Measurements from ENCODE around the gene CSF1. TPM values are rescaled to one million over a fixed set of nuclear protein-coding genes. Genes with fewer than 3 reads are reported as not detected.

Gene CSF1
- total RNA-seq, 1 donor from 2014 or later: 79.8 TPM

DNA sequence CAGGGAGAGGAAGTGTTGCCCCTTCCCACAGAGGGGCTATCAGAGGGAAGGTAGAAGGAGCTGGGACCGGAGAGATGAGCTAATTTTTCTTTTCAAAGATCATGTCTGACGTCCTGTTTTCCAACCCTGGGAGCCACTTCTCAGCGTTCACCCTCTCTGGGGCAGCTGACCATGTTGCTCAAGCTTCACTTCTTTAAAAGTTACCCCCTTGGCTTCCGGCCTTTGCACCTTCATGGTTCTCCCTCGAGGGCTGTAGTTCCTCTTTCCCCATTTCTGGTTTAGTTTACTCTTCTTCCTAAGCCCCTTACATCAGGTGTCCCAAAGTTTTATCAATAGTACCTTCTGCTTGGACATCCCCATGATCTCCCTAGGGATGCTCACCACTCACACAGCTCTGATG lies 23.8 kb upstream of the CSF1 start:
- Histone ChIP-seq H3K4me3 (no peak overlapping the region), H3K9me3 (no peaks in the 10 kb centered on the region), H3K4me1 (peaks cover 26% of the 10 kb centered on the region), H3K27me3 (no peaks in the 10 kb centered on the region), H3K36me3 (no peaks in the 10 kb centered on the region), H3K27ac (no peak overlapping the region)
- no peak for DNase-seq
- intact Hi-C loops (cut with DNase I): no loop called here
- peak; percentile 73 for ATAC-seq
- TF ChIP-seq, protein P1, sequence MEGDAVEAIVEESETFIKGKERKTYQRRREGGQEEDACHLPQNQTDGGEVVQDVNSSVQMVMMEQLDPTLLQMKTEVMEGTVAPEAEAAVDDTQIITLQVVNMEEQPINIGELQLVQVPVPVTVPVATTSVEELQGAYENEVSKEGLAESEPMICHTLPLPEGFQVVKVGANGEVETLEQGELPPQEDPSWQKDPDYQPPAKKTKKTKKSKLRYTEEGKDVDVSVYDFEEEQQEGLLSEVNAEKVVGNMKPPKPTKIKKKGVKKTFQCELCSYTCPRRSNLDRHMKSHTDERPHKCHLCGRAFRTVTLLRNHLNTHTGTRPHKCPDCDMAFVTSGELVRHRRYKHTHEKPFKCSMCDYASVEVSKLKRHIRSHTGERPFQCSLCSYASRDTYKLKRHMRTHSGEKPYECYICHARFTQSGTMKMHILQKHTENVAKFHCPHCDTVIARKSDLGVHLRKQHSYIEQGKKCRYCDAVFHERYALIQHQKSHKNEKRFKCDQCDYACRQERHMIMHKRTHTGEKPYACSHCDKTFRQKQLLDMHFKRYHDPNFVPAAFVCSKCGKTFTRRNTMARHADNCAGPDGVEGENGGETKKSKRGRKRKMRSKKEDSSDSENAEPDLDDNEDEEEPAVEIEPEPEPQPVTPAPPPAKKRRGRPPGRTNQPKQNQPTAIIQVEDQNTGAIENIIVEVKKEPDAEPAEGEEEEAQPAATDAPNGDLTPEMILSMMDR (IDR thresholded peaks at IDR 0.05): no peak

- Histone ChIP-seq H3K9me3 (no peaks in the 10 kb centered on the region), H3K4me3 (no peak overlapping the region), H3K27me3 (no peaks in the 10 kb centered on the region), H3K4me1 (peaks cover 31% of the 10 kb centered on the region), H3K36me3 (no peaks in the 10 kb centered on the region), H3K27ac (no peak overlapping the region)
- TF ChIP-seq, protein P1 (IDR thresholded peaks at IDR 0.05): no peak
- DNase-seq (no peak), ATAC-seq (no peak)
- intact Hi-C loops (cut with DNase I): no loop called here
Measured at GRCh38 chr1:109887271-109887670, 23.4 kb upstream of the CSF1 start.

DNA sequence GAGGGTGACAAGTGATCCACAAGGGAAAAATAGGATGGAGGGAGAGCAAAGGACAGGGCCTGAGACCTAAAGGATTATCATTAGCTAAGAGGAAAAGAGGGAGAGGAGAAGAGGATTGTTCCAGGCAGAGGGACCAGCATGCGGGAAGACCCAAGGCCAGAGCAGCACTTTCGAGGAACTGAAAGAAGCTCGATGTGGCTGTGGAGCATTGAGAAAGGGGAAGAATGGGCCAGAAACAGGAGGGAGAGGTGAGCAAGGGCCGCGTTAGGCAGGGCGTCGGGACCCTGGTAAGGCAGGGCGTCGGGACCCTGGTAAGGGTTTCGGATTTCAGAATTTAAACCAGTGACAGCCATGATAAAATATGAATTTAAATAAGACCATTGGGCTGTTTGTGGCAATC lies 22.8 kb upstream of the CSF1 start:
- Histone ChIP-seq H3K27ac (no peak overlapping the region), H3K4me1 (peaks cover 37% of the 10 kb centered on the region), H3K36me3 (no peaks in the 10 kb centered on the region), H3K4me3 (no peak overlapping the region), H3K9me3 (no peaks in the 10 kb centered on the region), H3K27me3 (no peaks in the 10 kb centered on the region)
- intact Hi-C loops (cut with DNase I): no loop called here
- TF ChIP-seq, protein P1 (IDR thresholded peaks at IDR 0.05): no peak
- ATAC-seq (peak; percentile 39), DNase-seq (no peak)

DNA sequence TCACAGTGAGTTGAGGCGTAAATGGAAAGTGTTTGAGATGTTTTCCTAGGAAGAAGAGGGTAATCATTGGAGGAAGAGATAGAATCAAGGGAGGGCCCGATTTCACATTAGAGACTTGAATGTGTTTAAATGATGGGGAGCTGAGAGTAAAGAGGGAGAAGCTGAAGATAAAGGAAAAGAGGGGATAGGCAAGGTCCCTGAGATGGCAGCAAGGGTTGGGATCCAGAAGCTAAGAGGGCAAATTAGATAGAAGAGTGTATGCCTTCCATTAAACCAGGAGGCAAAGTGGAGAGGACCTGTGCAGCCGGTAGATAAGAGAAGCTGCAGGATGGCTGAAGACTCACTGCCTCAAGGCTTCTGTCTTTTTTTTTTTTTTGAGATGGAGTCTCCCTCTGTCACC lies 21.6 kb upstream of the CSF1 start:
- peaks cover 33% of the 10 kb centered on the region for H3K4me1 ChIP-seq
- TF ChIP-seq, protein P1 (IDR thresholded peaks at IDR 0.05): no peak
- no peak overlapping the region for H3K27ac ChIP-seq
- no peaks in the 10 kb centered on the region for H3K36me3 ChIP-seq
- H3K9me3 ChIP-seq: no peaks in the 10 kb centered on the region
- intact Hi-C loops (cut with DNase I): no loop called here
- no peak overlapping the region for H3K4me3 ChIP-seq
- DNase-seq (no peak), ATAC-seq (no peak)
- no peaks in the 10 kb centered on the region for H3K27me3 ChIP-seq

GRCh38 chr1:109890115-109890953 lies 20.3 kb upstream of the CSF1 start:
- H3K4me1 ChIP-seq: peaks cover 32% of the 10 kb centered on the region
- ATAC-seq (peak; percentile 57), DNase-seq (no peak)

More at GRCh38 chr1:109890115-109890953, 20.3 kb upstream of the CSF1 start:
- Histone ChIP-seq H3K27ac (no peak overlapping the region), H3K27me3 (no peaks in the 10 kb centered on the region), H3K9me3 (no peaks in the 10 kb centered on the region), H3K4me3 (no peak overlapping the region), H3K36me3 (no peaks in the 10 kb centered on the region)
- TF ChIP-seq, protein P1 (IDR thresholded peaks at IDR 0.05): no peak
- intact Hi-C loops (cut with DNase I): no loop called here

Measured in upper lobe of right lung (tissue), 1 donor.